Trophoblast cell (in vitro differentiated cells and primary cell): ENCODE data around the gene ARHGAP6.

Source experiments
- DNase-seq, 2 donors: peaks; one replicate each; pipeline ENCODE4 v3.0.0-alpha.2; 2016
- H2AFZ ChIP-seq: 2 replicates; pipeline ENCODE4 v1.6.1; 2013; ENCODE audit warnings: low read length, moderate library complexity, mild to moderate bottlenecking; ENCODE audit not compliant: insufficient read depth, poor library complexity
- H2AK5ac ChIP-seq: 2 replicates; pipeline ENCODE4 v1.6.1; 2013; ENCODE audit warnings: mild to moderate bottlenecking, low read length
- H2BK120ac ChIP-seq: 2 replicates; pipeline ENCODE4 v1.6.1; 2013; ENCODE audit warnings: low read length, mild to moderate bottlenecking, moderate library complexity; ENCODE audit not compliant: insufficient read depth, poor library complexity
- H2BK12ac ChIP-seq: 2 replicates; pipeline ENCODE4 v1.6.1; 2013; ENCODE audit warnings: mild to moderate bottlenecking, low read length, moderate library complexity
- H2BK5ac ChIP-seq: 2 replicates; pipeline ENCODE4 v1.6.1; 2013; ENCODE audit warnings: low read length, low read depth, moderate library complexity, mild to moderate bottlenecking; ENCODE audit not compliant: poor library complexity
- H3K14ac ChIP-seq: 2 replicates; pipeline ENCODE4 v1.6.1; 2013; ENCODE audit warnings: mild to moderate bottlenecking, low read length
- H3K18ac ChIP-seq: 2 replicates; pipeline ENCODE4 v1.6.1; 2013; ENCODE audit warnings: mild to moderate bottlenecking, low read length
- H3K23ac ChIP-seq: 2 replicates; pipeline ENCODE4 v1.6.1; 2013; ENCODE audit warnings: low read length
- H3K27ac ChIP-seq: 2 replicates; pipeline ENCODE4 v1.5.1; 2013; ENCODE audit warnings: low read depth, mild to moderate bottlenecking, inconsistent platforms, low read length, moderate library complexity
- H3K27me3 ChIP-seq: 2 replicates; pipeline ENCODE4 v1.6.1; 2013; ENCODE audit warnings: inconsistent platforms, mild to moderate bottlenecking, low read length, moderate library complexity; ENCODE audit not compliant: insufficient read depth
- H3K36me3 ChIP-seq, 2 experiments: 1 replicate in 1 of 2; 2 replicates in 1 of 2; pipeline ENCODE4 v1.6.1; 2013; ENCODE audit warnings: low read length in 2 of 2, mild to moderate bottlenecking in 2 of 2, moderate library complexity in 1 of 2; ENCODE audit not compliant: insufficient read depth in 2 of 2, control insufficient read depth in 1 of 2
- H3K4ac ChIP-seq: 2 replicates; pipeline ENCODE4 v1.6.1; 2013; ENCODE audit warnings: low read depth, mild to moderate bottlenecking, low read length, moderate library complexity
- H3K4me1 ChIP-seq, 2 experiments: 1 replicate in 1 of 2; 2 replicates in 1 of 2; pipeline ENCODE4 v1.6.1; 2013; ENCODE audit warnings: low read length in 2 of 2, mild to moderate bottlenecking in 2 of 2, moderate library complexity in 1 of 2; ENCODE audit not compliant: insufficient read depth in 2 of 2, control insufficient read depth in 1 of 2
- H3K4me2 ChIP-seq: 2 replicates; pipeline ENCODE4 v1.6.1; 2013; ENCODE audit warnings: inconsistent platforms, mild to moderate bottlenecking, low read length, moderate library complexity
- H3K4me3 ChIP-seq: 2 replicates; pipeline ENCODE4 v1.5.1; 2013; ENCODE audit warnings: mild to moderate bottlenecking, low read depth, low read length, inconsistent platforms
- H3K79me1 ChIP-seq: one replicate; pipeline ENCODE4 v1.6.1; 2013; ENCODE audit warnings: low read length
- H3K79me2 ChIP-seq: 2 replicates; pipeline ENCODE4 v1.6.1; 2013; ENCODE audit warnings: low read length, mild to moderate bottlenecking; ENCODE audit not compliant: control insufficient read depth, insufficient read depth, poor library complexity
- H3K9ac ChIP-seq: 2 replicates; pipeline ENCODE4 v1.6.1; 2013; ENCODE audit warnings: mild to moderate bottlenecking, low read length
- H3K9me3 ChIP-seq: 2 replicates; pipeline ENCODE4 v1.6.1; 2013; ENCODE audit warnings: low read depth, mild to moderate bottlenecking, control low read depth, inconsistent platforms, low read length; ENCODE audit not compliant: insufficient read depth
- H4K12ac ChIP-seq: 2 replicates; pipeline ENCODE4 v1.6.1; 2013; ENCODE audit warnings: low read depth, mild to moderate bottlenecking, low read length, moderate library complexity
- H4K8ac ChIP-seq: 2 replicates; pipeline ENCODE4 v1.6.1; 2013; ENCODE audit warnings: low read depth, mild to moderate bottlenecking, low read length, moderate library complexity
- H4K91ac ChIP-seq: one replicate; pipeline ENCODE4 v1.6.1; 2013; ENCODE audit warnings: low read depth, mild to moderate bottlenecking, low read length, moderate library complexity
- WGBS: extraction: QIAGEN DNeasy Blood & Tissue Kit; methylation state at CpG from one replicate; pipeline ENCODE4 v1.1.7; 2013; ENCODE audit warnings: missing lambda C conversion rate; ENCODE audit not compliant: insufficient read length, insufficient coverage; ENCODE audit errors: extremely low coverage; 5-methylcytosine and 5-hydroxymethylcytosine counted together

Gene ARHGAP6

DNA sequence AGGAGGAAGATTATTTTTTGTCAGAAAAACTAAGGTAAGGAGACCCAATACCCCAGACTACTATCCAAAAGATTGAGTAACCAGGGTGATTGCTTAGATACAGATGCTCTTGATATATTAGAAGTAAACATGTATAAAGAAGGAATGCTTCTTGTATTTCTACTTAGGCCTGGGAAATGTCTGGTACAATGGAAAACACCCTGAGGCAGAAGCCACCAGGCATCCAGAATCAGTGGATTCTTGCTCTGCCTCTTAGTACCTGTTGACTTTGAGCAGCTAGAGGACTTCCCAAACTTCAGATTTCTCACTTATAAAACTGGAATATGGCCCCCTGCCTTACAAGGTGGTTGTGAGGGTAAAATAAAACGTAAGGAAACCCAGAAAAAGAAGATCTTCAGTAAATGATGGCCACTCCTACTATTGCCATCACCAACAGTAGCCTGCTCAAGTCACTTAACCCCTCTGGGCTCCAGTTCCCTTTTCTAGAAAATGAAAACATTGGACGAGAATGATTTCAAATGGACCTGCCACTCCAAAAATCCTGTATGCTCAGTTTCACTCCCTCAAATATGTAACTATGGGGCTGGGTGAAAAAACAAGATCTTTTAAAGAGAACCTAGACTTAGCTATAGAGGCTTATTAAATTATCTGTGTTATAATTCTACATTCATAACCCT is 315.9 kb downstream of the ARHGAP6 start:
- Histone ChIP-seq H4K91ac (no peak overlapping the region), H2BK12ac (no peak overlapping the region), H3K27me3 (no peaks in the 10 kb centered on the region), H2BK5ac (no peak overlapping the region), H3K79me2 (no peaks in the 10 kb centered on the region), H3K9me3 (no peaks in the 10 kb centered on the region), H4K12ac (no peak overlapping the region), H3K4ac (no peak overlapping the region), H3K9ac (no peak overlapping the region), H4K8ac (no peak overlapping the region), H3K4me2 (no peak overlapping the region), H3K14ac (no peak overlapping the region), H3K4me1 (peaks cover 0 to 3% of the 10 kb centered on the region in 2 experiments), H3K27ac (no peak overlapping the region), H3K4me3 (no peak overlapping the region), H3K79me1 (no peaks in the 10 kb centered on the region), H3K18ac (no peak overlapping the region), H2AFZ (no peak overlapping the region), H3K36me3 (no peaks in the 10 kb centered on the region), H2AK5ac (no peak overlapping the region), H3K23ac (no peak overlapping the region), H2BK120ac (no peak overlapping the region)
- DNase-seq, result peak; percentile 57 to 76
- WGBS, result no CpG with 5 or more reads among the region's 2 CpGs

- no peak overlapping the region for H3K9ac ChIP-seq
- no peak overlapping the region for H4K12ac ChIP-seq
- H3K36me3 ChIP-seq, result no peaks in the 10 kb centered on the region
- no peak overlapping the region for H3K18ac ChIP-seq
- no peak overlapping the region for H3K4ac ChIP-seq
- no peak overlapping the region for H3K4me2 ChIP-seq
- no peak overlapping the region for H3K4me3 ChIP-seq
- no peak overlapping the region for H2BK12ac ChIP-seq
- H3K79me2 ChIP-seq, result no peaks in the 10 kb centered on the region
- H3K23ac ChIP-seq, result no peak overlapping the region
- WGBS, result no CpG with 5 or more reads among the region's 1 CpG
- H3K27ac ChIP-seq, result no peak overlapping the region
- H3K79me1 ChIP-seq, result no peaks in the 10 kb centered on the region
- H3K14ac ChIP-seq, result no peak overlapping the region
- H3K27me3 ChIP-seq, result no peaks in the 10 kb centered on the region
- no peak overlapping the region for H2AFZ ChIP-seq
- H2BK5ac ChIP-seq, result no peak overlapping the region
- no peak overlapping the region for H4K8ac ChIP-seq
- no peak overlapping the region for H4K91ac ChIP-seq
- H2BK120ac ChIP-seq, result no peak overlapping the region
- no peak overlapping the region for H2AK5ac ChIP-seq
- DNase-seq, result no peak
- H3K4me1 ChIP-seq, result peaks cover 0 to 3% of the 10 kb centered on the region in 2 experiments
- no peaks in the 10 kb centered on the region for H3K9me3 ChIP-seq
These were observed 316.7 kb downstream of the ARHGAP6 start for GRCh38 chrX:11349020-11349419.

- Histone ChIP-seq H3K4me2 (no peak overlapping the region), H2BK12ac (no peak overlapping the region), H3K27ac (no peak overlapping the region), H3K4me1 (peaks cover 0 to 3% of the 10 kb centered on the region in 2 experiments), H4K8ac (no peak overlapping the region), H3K9me3 (no peaks in the 10 kb centered on the region), H3K4ac (no peak overlapping the region), H3K27me3 (no peaks in the 10 kb centered on the region), H3K79me2 (no peaks in the 10 kb centered on the region), H2AFZ (no peak overlapping the region), H3K18ac (no peak overlapping the region), H2AK5ac (no peak overlapping the region), H4K91ac (no peak overlapping the region), H3K36me3 (no peaks in the 10 kb centered on the region), H3K9ac (no peak overlapping the region), H3K14ac (no peak overlapping the region), H3K23ac (no peak overlapping the region), H3K79me1 (no peaks in the 10 kb centered on the region), H2BK120ac (no peak overlapping the region), H4K12ac (no peak overlapping the region), H2BK5ac (no peak overlapping the region), H3K4me3 (no peak overlapping the region)
- no CpG with 5 or more reads among the region's 3 CpGs for WGBS
- peak in 1 of 2 donors; percentile 29 for DNase-seq
These were observed 318.4 kb downstream of the ARHGAP6 start for GRCh38 chrX:11347300-11347699.

- H3K79me1 ChIP-seq, result no peaks in the 10 kb centered on the region
- H3K14ac ChIP-seq, result no peak overlapping the region
- H3K79me2 ChIP-seq, result no peaks in the 10 kb centered on the region
- no peak overlapping the region for H3K9ac ChIP-seq
- H3K9me3 ChIP-seq, result no peaks in the 10 kb centered on the region
- H3K27me3 ChIP-seq, result no peaks in the 10 kb centered on the region
- H4K12ac ChIP-seq, result no peak overlapping the region
- H2BK12ac ChIP-seq, result no peak overlapping the region
- no peak overlapping the region for H3K4ac ChIP-seq
- DNase-seq, result no peak
- no peak overlapping the region for H3K23ac ChIP-seq
- no peak overlapping the region for H3K18ac ChIP-seq
- H2BK5ac ChIP-seq, result no peak overlapping the region
- H2BK120ac ChIP-seq, result no peak overlapping the region
- H3K4me1 ChIP-seq, result no peaks in the 10 kb centered on the region
- H2AK5ac ChIP-seq, result no peak overlapping the region
- H3K4me3 ChIP-seq, result no peak overlapping the region
- no peak overlapping the region for H2AFZ ChIP-seq
- H3K36me3 ChIP-seq, result no peaks in the 10 kb centered on the region
- H3K4me2 ChIP-seq, result no peak overlapping the region
- H4K91ac ChIP-seq, result no peak overlapping the region
- no CpG with 5 or more reads among the region's 2 CpGs for WGBS
- H4K8ac ChIP-seq, result no peak overlapping the region
- no peak overlapping the region for H3K27ac ChIP-seq
These were observed 319.5 kb downstream of the ARHGAP6 start for GRCh38 chrX:11346121-11346682.
